ENCODE measurements around the gene CRYBG2. TPM values are rescaled to one million over a fixed set of nuclear protein-coding genes. Genes with fewer than 3 reads are reported as not detected.

The CRYBG2 gene
- total RNA-seq, 2 experiments from 2014 or later: 1.3 to 1.4 TPM

GRCh38 chr1:26354972-26355371 lies 1.0 kb upstream of the CRYBG2 start:
- DNase-seq (no peak), ATAC-seq (ENCODE audit: poor library complexity) (no peak)
- peaks cover 0 to 3% of the 10 kb centered on the region in 2 experiments for H3K9me3 ChIP-seq (ENCODE audit: control insufficient read depth in 1 of 2, insufficient read depth in 1 of 2, low read length in 2 of 2)
- ChIA-PET POLR2A (no interaction called here), CTCF (no interaction called here)
- H3K27me3 ChIP-seq (ENCODE audit: control insufficient read depth in 1 of 2, insufficient read depth in 2 of 2, low read length in 2 of 2): peaks cover 0 to 6% of the 10 kb centered on the region in 2 experiments
- no peak overlapping the region for H3K27ac Mint-ChIP-seq
- H3K4me3 ChIP-seq (ENCODE audit: low read length): no peak overlapping the region
- H3K27ac ChIP-seq (ENCODE audit: low read depth in 1 of 2, low read length in 2 of 2): no peak overlapping the region
- TF ChIP-seq CTCF (IDR thresholded peaks at IDR 0.05): no peak
- intact Hi-C loops (cut with DNase I, micrococcal nuclease): loop anchor here in 1 of 2 experiments (5.0 kb wide), 1 partner anchor 68 kb away; no protein-coding TSS in a partner anchor
- H3K4me1 Mint-ChIP-seq (ENCODE audit: low read depth): peaks cover 14% of the 10 kb centered on the region
- no peaks in the 10 kb centered on the region for H3K36me3 ChIP-seq (ENCODE audit: insufficient read depth, low read length)
- H3K4me3 Mint-ChIP-seq: no peak overlapping the region
- H3K4me1 ChIP-seq (ENCODE audit: insufficient read depth, low read length): peaks cover 22% of the 10 kb centered on the region
- no peaks in the 10 kb centered on the region for H3K9me3 Mint-ChIP-seq
- H3K36me3 Mint-ChIP-seq (ENCODE audit: low read depth): no peaks in the 10 kb centered on the region
- H3K27me3 Mint-ChIP-seq: peaks cover 6% of the 10 kb centered on the region

GRCh38 chr1:26353210-26353859 lies 595 bp downstream of the CRYBG2 start:
- DNase-seq (no peak), ATAC-seq (ENCODE audit: poor library complexity) (no peak)
- POLR2A ChIA-PET: no interaction called here
- Mint-ChIP-seq H3K4me1 (ENCODE audit: low read depth) (peaks cover under 1% of the 10 kb centered on the region), H3K4me3 (no peak overlapping the region), H3K9me3 (no peaks in the 10 kb centered on the region), H3K36me3 (ENCODE audit: low read depth) (no peaks in the 10 kb centered on the region), H3K27me3 (no peaks in the 10 kb centered on the region), H3K27ac (no peak overlapping the region)
- CTCF ChIA-PET: no interaction called here
- no peaks in the 10 kb centered on the region for H3K9me3 ChIP-seq (ENCODE audit: control insufficient read depth in 1 of 2, insufficient read depth in 1 of 2, low read length in 2 of 2)
- TF ChIP-seq CTCF (IDR thresholded peaks at IDR 0.05): no peak
- H3K27me3 ChIP-seq (ENCODE audit: control insufficient read depth in 1 of 2, insufficient read depth in 2 of 2, low read length in 2 of 2): peaks cover 0 to 2% of the 10 kb centered on the region in 2 experiments
- intact Hi-C loops (cut with DNase I, micrococcal nuclease): no loop called here
- no peaks in the 10 kb centered on the region for H3K36me3 ChIP-seq (ENCODE audit: insufficient read depth, low read length)
- H3K4me3 ChIP-seq (ENCODE audit: low read length): no peak overlapping the region
- H3K4me1 ChIP-seq (ENCODE audit: insufficient read depth, low read length): peaks cover 6% of the 10 kb centered on the region
- H3K27ac ChIP-seq (ENCODE audit: low read depth in 1 of 2, low read length in 2 of 2): no peak overlapping the region

GRCh38 chr1:26352338-26352679 lies 1.6 kb downstream of the CRYBG2 start:
- no peak for DNase-seq
- Histone ChIP-seq H3K27ac (ENCODE audit: low read depth in 1 of 2, low read length in 2 of 2) (no peak overlapping the region), H3K9me3 (ENCODE audit: control insufficient read depth in 1 of 2, insufficient read depth in 1 of 2, low read length in 2 of 2) (no peaks in the 10 kb centered on the region), H3K4me1 (ENCODE audit: insufficient read depth, low read length) (no peaks in the 10 kb centered on the region), H3K27me3 (ENCODE audit: control insufficient read depth in 1 of 2, insufficient read depth in 2 of 2, low read length in 2 of 2) (peaks cover 0 to 1% of the 10 kb centered on the region in 2 experiments), H3K36me3 (ENCODE audit: insufficient read depth, low read length) (no peaks in the 10 kb centered on the region), H3K4me3 (ENCODE audit: low read length) (no peak overlapping the region)
- no peak for TF ChIP-seq CTCF (IDR thresholded peaks at IDR 0.05)
- no peaks in the 10 kb centered on the region for H3K9me3 Mint-ChIP-seq
- no peak for ATAC-seq (ENCODE audit: poor library complexity)
- intact Hi-C loops (cut with DNase I, micrococcal nuclease): no loop called here
- H3K4me1 Mint-ChIP-seq (ENCODE audit: low read depth): no peaks in the 10 kb centered on the region
- H3K27me3 Mint-ChIP-seq: no peaks in the 10 kb centered on the region
- H3K27ac Mint-ChIP-seq: no peak overlapping the region
- H3K4me3 Mint-ChIP-seq: no peak overlapping the region
- ChIA-PET CTCF (no interaction called here), POLR2A (no interaction called here)
- H3K36me3 Mint-ChIP-seq (ENCODE audit: low read depth): no peaks in the 10 kb centered on the region

Measured in CD4-positive, alpha-beta T cell (primary cell).